Measurements from ENCODE around the gene SLC26A8. TPM values are rescaled to one million over a fixed set of nuclear protein-coding genes. Genes with fewer than 3 reads are reported as not detected.
"Not testable (repeated sequence)": the region's sequence is repeated elsewhere in the genome, so short reads cannot be mapped to it uniquely, and the experiment has no call there.

The SLC26A8 gene
- total RNA-seq, 4 donors from 2014 or later: under 0.01 to 0.17 TPM; not detected in 2

GRCh38 chr6:35935469-35935868 is 89.0 kb downstream of the SLC26A8 start:
- Histone ChIP-seq H3K4me3 (no peak overlapping the region), H3K27me3 (peaks cover 0 to 6% (median 0%) of the 10 kb centered on the region in 4 donors), H3K9me3 (no peaks in the 10 kb centered on the region), H3K4me1 (no peaks in the 10 kb centered on the region), H3K27ac (replicated peaks in 1 of 4) (no peak overlapping the region), H3K36me3 (no peaks in the 10 kb centered on the region)
- TF ChIP-seq, protein P1, sequence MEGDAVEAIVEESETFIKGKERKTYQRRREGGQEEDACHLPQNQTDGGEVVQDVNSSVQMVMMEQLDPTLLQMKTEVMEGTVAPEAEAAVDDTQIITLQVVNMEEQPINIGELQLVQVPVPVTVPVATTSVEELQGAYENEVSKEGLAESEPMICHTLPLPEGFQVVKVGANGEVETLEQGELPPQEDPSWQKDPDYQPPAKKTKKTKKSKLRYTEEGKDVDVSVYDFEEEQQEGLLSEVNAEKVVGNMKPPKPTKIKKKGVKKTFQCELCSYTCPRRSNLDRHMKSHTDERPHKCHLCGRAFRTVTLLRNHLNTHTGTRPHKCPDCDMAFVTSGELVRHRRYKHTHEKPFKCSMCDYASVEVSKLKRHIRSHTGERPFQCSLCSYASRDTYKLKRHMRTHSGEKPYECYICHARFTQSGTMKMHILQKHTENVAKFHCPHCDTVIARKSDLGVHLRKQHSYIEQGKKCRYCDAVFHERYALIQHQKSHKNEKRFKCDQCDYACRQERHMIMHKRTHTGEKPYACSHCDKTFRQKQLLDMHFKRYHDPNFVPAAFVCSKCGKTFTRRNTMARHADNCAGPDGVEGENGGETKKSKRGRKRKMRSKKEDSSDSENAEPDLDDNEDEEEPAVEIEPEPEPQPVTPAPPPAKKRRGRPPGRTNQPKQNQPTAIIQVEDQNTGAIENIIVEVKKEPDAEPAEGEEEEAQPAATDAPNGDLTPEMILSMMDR (IDR thresholded peaks at IDR 0.05): no peak
- 52% methylated on average over 5 of the region's 5 CpGs for WGBS
- intact Hi-C loops (cut with DNase I): no loop called here
- DNase-seq (ENCODE audit: extremely low spot score): no peak

- DNase-seq (ENCODE audit: extremely low spot score): no peak
- no peaks in the 10 kb centered on the region for H3K4me1 ChIP-seq
- TF ChIP-seq EP300 (IDR thresholded peaks at IDR 0.05): no peak
- TF ChIP-seq POLR2A (IDR thresholded peaks at IDR 0.05; ENCODE audit: low read depth): no peak
- TF ChIP-seq POLR2AphosphoS5 (IDR thresholded peaks at IDR 0.05): no peak
- TF ChIP-seq, protein P1 (IDR thresholded peaks at IDR 0.05): no peak
- H3K27me3 ChIP-seq: peaks cover 0 to 6% (median 0%) of the 10 kb centered on the region in 4 donors
- intact Hi-C loops (cut with DNase I): no loop called here
- H3K27ac ChIP-seq (replicated peaks in 1 of 4): no peak overlapping the region
- WGBS: 52% methylated on average over 2 of the region's 2 CpGs
- H3K9me3 ChIP-seq: no peaks in the 10 kb centered on the region
- H3K4me3 ChIP-seq: no peak overlapping the region
- no peaks in the 10 kb centered on the region for H3K36me3 ChIP-seq
These were observed 90.6 kb downstream of the SLC26A8 start for GRCh38 chr6:35933844-35934243.

- H3K36me3 ChIP-seq; H3K9me3 ChIP-seq; H3K4me3 ChIP-seq; H3K27me3 ChIP-seq; intact Hi-C loops (cut with DNase I); DNase-seq (ENCODE audit: extremely low spot score); H3K4me1 ChIP-seq; H3K27ac ChIP-seq (replicated peaks in 1 of 4): not testable (repeated sequence)
- 81% methylated on average over 10 of the region's 10 CpGs for WGBS
These were observed 92.6 kb downstream of the SLC26A8 start for GRCh38 chr6:35931873-35932272.

DNA sequence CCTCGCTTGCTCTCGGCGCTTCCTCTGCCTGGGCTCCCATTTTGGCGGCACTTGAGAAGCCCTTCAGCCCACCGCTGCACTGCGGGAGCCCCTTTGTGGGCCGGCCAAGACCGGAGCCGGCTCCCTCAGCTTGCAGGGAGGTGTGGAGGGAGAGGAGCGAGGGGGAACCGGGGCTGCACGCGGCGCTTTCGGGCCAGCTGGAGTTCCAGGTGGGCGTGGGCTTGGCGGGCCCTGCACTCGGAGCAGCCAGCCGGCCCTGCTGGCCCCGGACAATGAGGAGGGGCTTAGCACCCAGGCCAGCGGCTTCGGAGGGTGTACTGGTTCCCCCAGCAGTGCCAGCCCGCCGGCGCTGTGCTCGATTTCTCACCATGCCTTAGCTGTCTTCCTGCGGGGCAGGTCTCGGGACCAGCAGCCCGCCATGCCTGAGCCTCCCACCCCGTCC is 93.3 kb downstream of the SLC26A8 start:
- intact Hi-C loops (cut with DNase I): no loop called here
- no peak for DNase-seq (ENCODE audit: extremely low spot score)
- no peak overlapping the region for H3K4me3 ChIP-seq
- H3K27ac ChIP-seq (replicated peaks in 1 of 4): no peak overlapping the region
- H3K36me3 ChIP-seq: no peaks in the 10 kb centered on the region
- H3K9me3 ChIP-seq: no peaks in the 10 kb centered on the region
- H3K27me3 ChIP-seq: peaks cover 0 to 6% (median 0%) of the 10 kb centered on the region in 4 donors
- no peaks in the 10 kb centered on the region for H3K4me1 ChIP-seq
- WGBS: 95% methylated on average over 18 of the region's 30 CpGs
- TF ChIP-seq, protein P1 (IDR thresholded peaks at IDR 0.05): no peak
- no peak for TF ChIP-seq POLR2A (IDR thresholded peaks at IDR 0.05; ENCODE audit: low read depth)
- TF ChIP-seq EP300 (IDR thresholded peaks at IDR 0.05): no peak
- no peak for TF ChIP-seq POLR2AphosphoS5 (IDR thresholded peaks at IDR 0.05)

DNA sequence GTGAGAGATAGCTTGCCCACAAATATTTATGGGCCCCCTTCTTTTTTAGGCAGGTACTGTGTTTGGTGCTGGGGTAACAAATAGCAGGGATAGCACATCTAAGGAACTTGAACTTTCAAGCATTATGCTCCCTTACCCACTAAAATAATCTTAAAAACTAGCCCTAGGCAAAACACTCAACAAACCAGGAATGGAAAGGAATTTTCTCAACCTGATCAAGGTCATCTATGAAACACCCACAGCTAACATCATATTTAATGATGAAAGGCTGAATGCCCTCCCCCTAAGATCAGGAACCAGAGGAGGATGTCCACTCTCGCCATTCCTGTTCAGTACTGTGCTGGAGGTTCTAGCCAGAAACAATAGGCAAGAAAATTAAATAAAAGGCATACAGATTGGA is 94.8 kb downstream of the SLC26A8 start:
- no peaks in the 10 kb centered on the region for H3K4me1 ChIP-seq
- no peak overlapping the region for H3K4me3 ChIP-seq
- 86% methylated on average over 1 of the region's 1 CpG for WGBS
- no peak for DNase-seq (ENCODE audit: extremely low spot score)
- no peak overlapping the region for H3K27ac ChIP-seq (replicated peaks in 1 of 4)
- no peaks in the 10 kb centered on the region for H3K36me3 ChIP-seq
- H3K9me3 ChIP-seq: no peaks in the 10 kb centered on the region
- intact Hi-C loops (cut with DNase I): no loop called here
- TF ChIP-seq EP300 (IDR thresholded peaks at IDR 0.05): no peak
- TF ChIP-seq POLR2AphosphoS5 (IDR thresholded peaks at IDR 0.05): no peak
- TF ChIP-seq, protein P1 (IDR thresholded peaks at IDR 0.05): no peak
- TF ChIP-seq POLR2A (IDR thresholded peaks at IDR 0.05; ENCODE audit: low read depth): no peak
- no peaks in the 10 kb centered on the region for H3K27me3 ChIP-seq

All from esophagus muscularis mucosa (tissue), 4 donors.